Activated CD8-positive, alpha-beta memory T cell treated with anti-CD3 and anti-CD28 coated beads for 24 hours (primary cell): ENCODE data around the gene GPC2.
"Not testable (repeated sequence)": the region's sequence is repeated elsewhere in the genome, so short reads cannot be mapped to it uniquely, and the experiment has no call there.

Experiments
- DNase-seq: peaks from one replicate; pipeline ENCODE4 v3.0.0-alpha.2; 2020

GPC2 gene

GRCh38 chr7:100177045-100178001 is at the start of gene GPC2, which contains the start of gene STAG3:
Gene GPC2 (minus strand): TSS chr7:100177381. CDS start chr7:100177199, 182 bp downstream.
Gene STAG3 (plus strand): TSS chr7:100177918. CDS start chr7:100180557, 2,639 bp downstream.
- DNase-seq: peak; percentile 99

GRCh38 chr7:100224891-100225290 is 47.7 kb upstream of the GPC2 start:
- DNase-seq: not testable (repeated sequence)

DNA sequence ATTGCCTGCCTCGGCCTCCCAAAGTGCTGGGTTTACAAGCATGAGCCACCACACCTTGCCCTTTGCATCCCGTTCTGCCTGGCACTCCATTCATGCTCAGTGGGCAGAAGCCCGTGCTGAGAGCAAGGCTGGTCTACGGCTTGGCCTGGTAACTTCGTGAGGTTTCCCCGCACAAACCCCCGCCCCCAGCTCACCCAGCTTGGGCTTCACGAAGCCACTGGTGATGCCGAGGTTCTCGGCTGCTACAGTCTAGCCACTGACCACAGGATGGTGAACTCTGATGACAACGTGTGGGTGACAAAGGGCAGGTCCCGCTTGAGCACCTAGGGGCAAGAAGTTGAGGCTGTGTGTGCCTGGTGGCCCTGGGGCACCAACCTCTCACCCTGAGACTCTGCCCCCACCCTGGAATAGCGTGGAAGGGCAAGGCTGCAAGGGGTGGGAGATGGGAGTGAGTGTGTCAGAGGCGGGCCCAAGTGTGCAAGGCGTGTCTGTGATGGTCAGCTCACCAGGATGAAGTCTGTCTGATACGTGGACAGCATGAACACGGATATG is 46.3 kb upstream of the GPC2 start:
- not testable (repeated sequence) for DNase-seq

DNA sequence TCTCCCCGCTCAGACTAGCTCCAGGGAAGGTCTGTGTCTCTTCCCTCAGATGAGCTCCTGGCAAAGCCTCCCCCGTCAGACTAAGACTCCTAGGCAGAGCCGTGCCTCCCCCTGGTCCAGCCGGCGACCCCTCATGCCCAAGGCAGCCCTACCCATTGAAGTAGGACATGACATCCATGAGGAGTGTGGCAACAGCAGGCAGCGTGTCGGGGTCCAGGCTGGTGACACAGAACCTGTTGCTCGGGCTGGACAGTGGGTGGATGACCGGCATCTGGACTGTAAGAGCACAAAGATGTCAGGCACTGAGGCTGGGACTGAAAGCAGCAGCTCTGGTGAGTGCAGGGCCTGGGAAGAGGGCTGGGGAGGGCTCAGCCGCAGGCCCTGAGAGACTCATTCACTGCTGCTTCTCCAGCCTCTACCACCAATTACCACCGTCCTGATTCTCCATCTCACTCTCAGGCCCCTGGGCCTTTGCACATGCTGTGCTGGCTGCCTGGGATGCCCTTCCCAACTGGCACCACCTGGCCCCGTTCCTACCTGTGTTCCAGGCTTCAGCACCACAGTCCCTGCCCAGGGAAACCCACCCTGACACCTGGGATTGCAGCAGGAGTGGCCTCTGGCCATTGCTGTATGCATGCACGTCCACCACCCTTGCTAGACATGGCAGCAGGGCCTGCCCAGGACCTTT is 45.4 kb upstream of the GPC2 start:
- no peak for DNase-seq

GRCh38 chr7:100221767-100222444 is 44.7 kb upstream of the GPC2 start:
- DNase-seq: no peak

- peak; percentile 85 for DNase-seq
Measured at GRCh38 chr7:100221231-100221718, 44.1 kb upstream of the GPC2 start.

DNA sequence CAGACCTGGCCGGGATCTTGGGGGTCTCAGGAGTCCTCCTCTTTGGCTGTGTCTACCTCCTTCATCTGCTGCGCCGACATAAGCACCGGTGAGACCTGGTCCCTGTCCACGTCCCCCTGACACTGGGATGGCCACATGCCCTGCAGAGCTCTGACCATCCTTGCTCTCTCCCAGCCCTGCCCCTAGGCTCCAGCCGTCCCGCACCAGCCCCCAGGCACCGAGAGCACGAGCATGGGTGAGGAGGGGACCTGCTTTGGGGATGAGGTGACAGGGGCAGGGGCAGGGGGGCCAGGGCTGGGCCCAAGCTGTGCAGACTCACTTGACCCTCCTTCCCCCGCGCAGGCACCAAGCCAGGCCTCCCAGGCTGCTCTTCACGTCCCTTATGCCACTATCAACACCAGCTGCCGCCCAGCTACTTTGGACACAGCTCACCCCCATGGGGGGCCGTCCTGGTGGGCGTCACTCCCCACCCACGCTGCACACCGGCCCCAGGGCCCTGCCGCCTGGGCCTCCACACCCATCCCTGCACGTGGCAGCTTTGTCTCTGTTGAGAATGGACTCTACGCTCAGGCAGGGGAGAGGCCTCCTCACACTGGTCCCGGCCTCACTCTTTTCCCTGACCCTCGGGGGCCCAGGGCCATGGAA is 43.5 kb upstream of the GPC2 start:
- DNase-seq: peak; percentile 89

GRCh38 chr7:100219801-100220585 is 42.8 kb upstream of the GPC2 start, which contains the start of gene PVRIG:
Gene PVRIG (plus strand): TSS chr7:100219949. CDS start chr7:100219971, 22 bp downstream.
- peak; percentile 86 for DNase-seq

DNA sequence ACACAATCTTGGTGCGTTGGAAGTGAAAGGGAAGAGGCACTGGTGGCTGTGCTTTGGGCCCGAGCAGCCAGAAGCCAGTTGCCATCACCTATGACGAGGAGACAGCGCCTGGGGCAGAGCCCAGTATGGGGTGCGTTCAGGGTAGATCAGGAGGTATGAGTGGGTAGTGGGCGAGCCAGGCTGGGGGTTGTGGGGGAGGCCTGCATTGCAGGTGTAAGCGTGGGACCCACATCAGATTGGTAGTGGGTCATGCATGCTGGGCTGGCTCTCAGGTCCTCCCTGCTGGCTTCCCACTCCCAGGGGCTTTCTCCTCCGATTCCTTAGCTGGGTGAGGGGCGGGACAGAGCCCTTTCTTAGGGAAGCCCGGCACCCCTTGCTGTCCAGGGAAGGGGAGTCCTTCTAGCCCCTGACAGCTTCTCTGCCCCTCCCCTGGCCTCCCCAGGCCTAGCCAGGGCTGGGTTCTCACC is 42.1 kb upstream of the GPC2 start:
- DNase-seq: peak; percentile 77

DNA sequence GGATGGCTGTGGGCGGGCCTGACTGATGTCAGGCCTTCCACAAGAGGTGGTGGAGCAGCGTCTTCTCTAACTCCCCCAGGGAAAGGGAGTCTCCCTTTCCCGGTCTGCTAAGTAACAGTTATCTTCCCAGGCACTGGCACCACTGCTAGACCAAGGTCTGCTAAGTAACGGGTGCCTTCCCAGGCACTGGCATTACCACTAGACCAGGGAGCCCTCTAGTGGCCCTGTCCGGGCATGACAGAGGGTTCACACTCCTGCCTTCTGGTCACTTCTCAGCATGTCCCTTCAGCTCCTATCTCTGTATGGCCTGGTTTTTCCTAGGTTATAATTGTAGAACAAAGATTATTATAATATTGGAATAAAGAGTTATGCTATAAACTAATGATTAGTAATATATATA is 40.8 kb upstream of the GPC2 start:
- peak; percentile 89 for DNase-seq

GRCh38 chr7:100215895-100216294 is 38.7 kb upstream of the GPC2 start:
- DNase-seq: no peak

DNA sequence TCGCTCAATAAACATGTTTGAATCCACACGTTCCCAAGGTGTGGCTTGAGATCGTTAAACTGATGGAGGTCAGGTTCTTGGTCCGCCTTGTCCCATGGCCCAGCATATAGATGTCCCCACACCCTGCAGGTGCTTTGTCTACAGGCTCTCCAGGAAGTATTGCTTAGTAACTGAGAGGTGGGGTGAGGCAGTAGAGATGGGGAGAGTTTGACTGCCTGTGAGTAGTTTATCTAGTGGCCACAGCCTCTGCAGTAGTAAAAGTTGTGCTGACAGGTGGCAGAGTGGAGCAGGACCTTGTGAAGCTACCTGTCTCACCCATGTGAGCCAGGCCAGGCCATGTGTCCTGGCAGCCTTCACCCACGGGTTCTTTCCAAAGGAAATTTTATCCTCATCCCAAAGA is 37.2 kb upstream of the GPC2 start:
- DNase-seq: not testable (repeated sequence)

DNA sequence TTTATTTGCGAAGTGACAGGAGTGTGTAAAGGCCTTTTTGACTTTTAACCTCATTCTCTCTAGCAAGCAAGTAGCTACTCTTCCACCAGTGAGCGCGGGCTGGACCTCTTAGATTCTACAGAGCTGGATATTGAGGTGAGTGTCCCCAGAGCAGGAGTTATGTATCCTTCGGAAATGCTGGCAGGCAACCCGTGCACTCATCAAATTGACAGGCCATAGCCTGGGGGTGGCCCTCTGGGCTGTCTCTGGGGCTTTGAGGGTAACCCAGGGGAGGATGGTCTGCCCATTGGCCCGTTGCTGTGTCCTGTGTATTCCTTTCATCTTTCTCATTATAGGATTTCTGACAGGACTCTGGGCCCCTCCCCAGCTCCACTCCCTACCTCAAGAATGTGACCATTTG is 36.5 kb upstream of the GPC2 start:
- DNase-seq: no peak

- no peak for DNase-seq
Measured at GRCh38 chr7:100212631-100213286, 35.6 kb upstream of the GPC2 start.

- DNase-seq: peak; percentile 70
Measured at GRCh38 chr7:100211342-100211780, 34.2 kb upstream of the GPC2 start.

- DNase-seq: no peak
Measured at GRCh38 chr7:100210805-100211204, 33.6 kb upstream of the GPC2 start.

- no peak for DNase-seq
Measured at GRCh38 chr7:100209493-100209892, 32.3 kb upstream of the GPC2 start.

DNA sequence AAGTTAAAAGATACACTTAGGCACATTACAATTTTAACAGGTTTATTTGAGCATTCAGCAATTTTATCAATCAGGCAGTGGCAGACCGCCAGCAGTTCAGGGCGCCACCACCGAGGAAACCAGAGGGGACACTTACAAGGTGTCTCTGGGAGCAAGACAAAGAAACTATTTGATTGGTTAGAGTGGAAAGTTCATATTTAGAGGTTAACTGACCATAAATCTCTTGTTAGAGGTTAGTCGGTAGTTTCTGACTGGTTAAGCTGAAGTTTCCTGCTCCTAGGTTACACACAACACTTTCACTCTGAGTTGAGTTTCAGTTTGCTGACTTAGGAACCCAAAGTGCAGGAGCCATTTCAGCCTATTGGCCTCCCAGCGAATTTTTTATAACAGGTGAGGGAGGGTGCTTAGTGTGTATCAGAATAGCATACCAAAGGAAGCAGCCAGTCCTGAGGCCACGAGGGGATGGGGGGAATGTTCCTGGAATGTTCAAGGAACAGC is 31.8 kb upstream of the GPC2 start:
- DNase-seq: no peak

DNA sequence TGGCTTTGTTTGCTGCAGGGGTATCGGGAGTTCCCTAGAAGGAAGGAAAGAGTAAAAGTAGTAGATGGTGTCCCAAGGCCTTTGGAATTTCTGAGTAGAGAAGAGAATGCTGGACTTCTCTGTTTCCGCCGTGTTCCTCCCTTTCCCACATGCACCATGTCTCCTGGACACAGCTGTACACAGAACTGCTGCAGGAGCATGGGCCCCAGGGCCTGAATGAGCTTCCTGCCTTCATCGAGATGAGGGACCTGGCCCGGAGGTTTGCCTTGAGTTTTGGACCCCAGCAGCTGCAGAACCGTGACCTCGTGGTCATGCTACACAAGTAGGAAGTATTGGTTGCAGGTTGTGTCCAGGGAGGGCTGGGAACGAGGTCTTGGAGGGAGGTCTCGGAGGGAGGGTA is 27.3 kb upstream of the GPC2 start:
- DNase-seq: no peak

DNA sequence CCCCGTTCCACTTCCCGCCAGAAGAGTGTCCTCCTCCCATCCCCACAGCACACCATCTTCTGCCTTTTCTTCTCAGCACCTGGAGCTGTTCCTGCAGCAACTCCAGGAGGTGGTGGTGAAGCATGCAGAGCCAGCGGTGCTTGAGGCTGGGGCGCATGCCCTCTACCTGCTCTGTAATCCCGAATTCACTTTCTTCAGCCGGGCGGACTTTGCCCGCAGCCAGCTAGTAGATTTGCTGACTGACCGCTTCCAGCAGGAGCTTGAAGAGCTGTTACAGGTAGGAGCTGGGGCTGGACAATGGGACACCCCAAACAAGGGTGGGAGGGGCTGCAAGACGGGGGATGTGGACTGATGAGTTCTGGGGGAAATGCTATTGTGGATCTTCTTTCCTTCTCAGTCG is 23.5 kb upstream of the GPC2 start:
- no peak for DNase-seq
